A172 (cell line): ENCODE measurements around the gene PALS2. TPM values are rescaled to one million over a fixed set of nuclear protein-coding genes. Genes with fewer than 3 reads are reported as not detected.
A peak's percentile ranks its signal among the peaks of the same experiment; 100 is the strongest.

Experiments
- DNase-seq: peaks from one replicate; pipeline ENCODE4 v3.0.0-alpha.2; 2015; ENCODE audit warnings: low spot score
- total RNA-seq: library from RNA; depleted of rRNA; stranded (reverse); fragments of >200 nt; shearing (Covaris generic); gene quantifications from 2 replicates; pipeline ENCODE4 v1.2.3, GENCODE V29; 2014; rRNA removed

The PALS2 gene
- total RNA-seq, 1 experiment from 2014 or later: 38.9 TPM

DNA sequence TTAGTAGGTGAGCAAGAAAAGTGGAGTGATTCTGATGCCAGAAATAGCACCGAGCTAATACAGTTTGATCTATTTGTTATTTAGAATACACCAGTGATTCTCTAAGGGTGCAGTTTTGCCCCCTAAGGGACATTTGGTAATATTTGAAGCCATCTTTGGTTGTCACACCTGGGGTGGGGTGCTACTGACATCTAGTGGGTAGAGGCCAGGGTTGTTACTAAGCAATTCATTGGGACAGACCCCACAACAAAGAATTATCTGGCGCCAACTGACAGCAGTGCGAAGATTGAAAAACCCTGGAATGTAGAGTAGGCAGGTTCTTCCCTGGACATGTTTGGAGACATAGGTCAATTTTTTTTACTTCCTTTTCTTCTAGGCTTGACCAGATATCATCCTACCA, 14.6 kb downstream of the PALS2 start:
- DNase-seq: peak; percentile 22

DNA sequence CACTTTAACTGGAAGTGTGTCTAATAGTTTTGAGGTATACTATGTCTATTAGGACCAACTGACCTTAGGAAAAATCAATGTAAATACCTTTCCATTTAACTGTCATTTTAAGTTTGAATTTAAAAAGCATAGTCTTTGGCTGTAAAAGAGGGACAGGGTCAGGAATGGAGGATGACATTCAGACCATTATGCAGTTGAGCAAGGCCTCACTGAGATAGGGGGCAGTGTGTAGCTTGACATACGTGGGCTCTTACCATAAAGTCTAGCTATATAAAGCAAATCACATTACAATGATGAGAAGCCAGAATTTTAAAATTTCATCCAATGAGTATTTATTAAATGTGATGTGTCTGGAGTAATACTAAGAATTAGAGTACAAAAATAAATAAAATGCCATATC, 17.9 kb downstream of the PALS2 start:
- DNase-seq: no peak

DNA sequence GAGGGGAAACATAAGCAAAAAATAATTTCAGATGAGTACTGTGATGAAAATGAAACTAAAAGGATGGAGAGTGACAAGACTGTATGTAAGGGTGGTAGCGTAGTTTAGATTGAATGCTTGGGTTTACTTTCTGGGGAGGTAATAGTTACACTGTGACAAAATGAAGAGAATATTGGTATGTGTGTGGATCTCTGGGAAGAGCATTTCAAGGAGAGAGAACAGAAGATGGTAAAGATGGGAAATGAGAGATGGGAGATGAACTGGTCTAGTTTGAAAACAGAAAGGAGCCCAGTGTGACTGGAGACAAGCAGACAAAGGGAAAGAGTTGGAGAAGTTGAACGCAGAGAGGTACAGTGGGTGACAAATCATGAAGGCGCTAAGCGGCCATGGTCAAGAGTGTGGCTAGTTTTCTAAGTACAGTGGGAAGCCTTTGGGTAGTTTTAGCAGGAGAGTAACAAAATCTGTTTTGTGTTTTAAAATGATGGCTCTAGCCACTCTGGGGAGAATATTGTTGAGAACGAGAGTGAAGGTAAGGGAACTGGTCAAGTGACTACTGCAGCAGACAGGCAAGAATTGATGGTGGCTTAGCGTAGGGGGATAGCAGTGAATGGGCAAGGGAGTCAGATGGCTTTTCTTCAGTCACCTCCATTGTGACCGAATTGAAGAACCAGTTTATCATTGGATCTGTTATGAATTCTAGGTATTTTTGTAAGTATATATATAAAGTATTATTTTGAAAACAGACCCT, 22.6 kb downstream of the PALS2 start:
- DNase-seq: no peak

DNA sequence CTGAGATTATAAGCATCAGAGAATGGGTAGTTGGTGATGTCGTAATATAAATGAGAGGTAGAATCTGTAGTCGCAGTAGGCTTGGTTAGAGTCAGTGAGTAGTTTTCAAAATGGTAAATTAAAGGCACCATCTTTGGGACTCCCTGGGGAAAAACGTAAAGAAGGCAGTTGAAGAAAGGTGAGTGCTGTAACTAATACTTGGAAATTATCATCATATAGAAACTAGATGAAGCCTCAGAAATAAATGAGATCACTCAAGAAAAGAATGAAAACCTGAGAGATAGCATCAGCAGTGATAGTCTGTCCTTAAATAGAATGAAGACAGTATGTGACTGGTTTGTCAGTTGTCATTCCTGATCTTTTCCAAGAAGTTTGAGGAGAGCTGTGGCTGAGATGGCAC, 23.8 kb downstream of the PALS2 start:
- DNase-seq: no peak

DNA sequence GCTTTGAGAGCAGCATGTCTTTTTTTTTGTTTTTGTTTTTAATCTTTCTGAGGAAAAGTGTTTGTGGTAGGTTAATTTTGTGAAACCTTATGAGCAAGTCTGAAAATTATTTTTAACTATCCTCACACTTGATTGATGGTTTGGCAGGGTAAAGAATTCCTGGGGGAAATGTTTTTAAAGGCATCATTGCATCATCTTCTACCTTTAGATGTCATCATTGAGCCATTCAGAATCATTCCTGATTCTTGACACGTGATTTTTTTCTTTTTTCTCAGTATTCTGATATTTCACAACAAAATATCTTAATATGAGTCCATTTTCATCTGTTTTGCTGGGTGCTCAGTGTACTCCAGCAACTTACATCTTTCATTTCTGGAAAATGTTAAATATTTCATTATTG, 28.3 kb downstream of the PALS2 start:
- DNase-seq: no peak

DNA sequence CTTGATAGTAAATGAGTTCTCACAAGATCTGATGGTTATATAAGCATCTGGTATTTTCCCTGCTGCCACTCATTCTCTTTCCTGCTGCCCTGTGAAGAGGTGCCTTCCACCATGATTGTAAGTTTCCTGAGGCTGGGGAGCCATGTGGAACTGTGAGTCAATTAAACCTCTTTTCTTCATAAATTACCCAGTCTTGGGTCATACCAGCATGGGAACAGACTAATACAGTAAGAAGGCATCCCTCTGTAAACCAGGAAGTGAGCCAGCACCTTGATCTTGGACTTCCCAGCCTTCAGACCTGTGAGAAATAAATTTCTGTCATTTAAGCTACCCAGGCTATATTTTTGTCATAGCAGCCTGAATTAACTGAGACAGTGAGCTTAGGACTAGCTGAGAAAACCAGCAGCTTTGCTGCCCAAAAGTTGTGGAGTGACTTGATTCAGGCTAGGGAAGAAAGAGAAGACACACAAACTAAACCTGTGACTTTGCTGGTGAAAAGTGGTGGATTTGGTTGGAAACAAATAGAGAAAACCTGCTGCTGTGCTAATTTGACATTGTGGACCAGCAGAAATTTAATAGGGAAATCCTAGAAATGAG, 29.7 kb downstream of the PALS2 start:
- DNase-seq: no peak

DNA sequence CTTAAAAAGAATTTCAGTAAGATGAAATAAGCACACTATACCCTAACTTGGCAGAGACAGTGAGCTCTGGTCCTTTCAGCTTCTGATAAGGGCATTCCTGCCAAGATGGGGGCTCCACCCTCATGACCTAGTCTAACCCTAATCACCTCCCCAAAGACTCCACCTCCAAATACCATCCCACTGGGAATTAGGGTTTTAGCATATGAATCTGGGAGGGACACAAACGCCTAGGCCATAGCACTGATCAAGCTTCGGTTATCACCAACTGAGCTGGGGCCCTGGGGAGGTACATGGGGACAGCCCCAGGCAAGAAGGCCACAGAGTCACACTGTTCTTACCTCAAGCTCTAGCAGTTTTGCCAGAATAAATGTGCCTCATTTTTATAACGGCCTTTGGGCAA, 31.4 kb downstream of the PALS2 start:
- DNase-seq: no peak

DNA sequence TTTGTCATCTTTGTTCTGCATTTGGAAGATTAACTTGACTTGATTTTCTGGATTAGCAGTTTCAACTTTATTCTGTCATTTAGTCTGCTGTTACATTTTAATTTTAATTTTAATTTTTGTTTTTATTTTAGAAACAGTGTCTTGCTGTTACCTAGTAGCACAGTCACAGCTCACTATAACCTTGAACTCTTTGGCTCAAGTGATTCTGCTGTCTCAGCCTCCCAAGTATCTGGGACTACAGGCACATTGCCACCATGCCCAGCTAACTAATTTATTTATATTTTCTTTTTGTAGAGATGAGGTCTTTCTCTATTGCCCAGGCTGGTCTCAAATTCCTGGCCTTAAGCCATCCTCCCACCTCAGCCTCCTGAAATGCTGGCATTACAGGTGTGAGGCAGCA, 35.3 kb downstream of the PALS2 start:
- DNase-seq: no peak

DNA sequence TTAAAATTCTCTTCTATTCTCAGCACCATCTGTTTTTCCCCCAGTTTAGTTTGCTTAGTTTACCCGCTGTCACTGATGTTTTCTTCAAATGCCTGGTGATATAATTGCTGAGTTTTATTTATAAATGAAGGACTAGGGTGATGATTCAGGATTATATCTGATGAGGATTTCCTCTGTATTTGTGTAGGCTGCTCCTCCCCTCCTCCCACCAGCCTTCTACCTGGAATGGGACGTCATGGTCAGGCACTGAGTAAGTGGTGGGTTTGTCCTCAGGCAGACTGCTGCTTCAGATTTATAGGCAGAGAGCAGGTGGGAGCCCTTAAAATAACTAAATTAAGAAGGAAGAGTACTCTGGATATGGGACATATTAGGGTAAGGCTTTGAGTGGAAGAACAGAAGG, 35.8 kb downstream of the PALS2 start:
- no peak for DNase-seq

DNA sequence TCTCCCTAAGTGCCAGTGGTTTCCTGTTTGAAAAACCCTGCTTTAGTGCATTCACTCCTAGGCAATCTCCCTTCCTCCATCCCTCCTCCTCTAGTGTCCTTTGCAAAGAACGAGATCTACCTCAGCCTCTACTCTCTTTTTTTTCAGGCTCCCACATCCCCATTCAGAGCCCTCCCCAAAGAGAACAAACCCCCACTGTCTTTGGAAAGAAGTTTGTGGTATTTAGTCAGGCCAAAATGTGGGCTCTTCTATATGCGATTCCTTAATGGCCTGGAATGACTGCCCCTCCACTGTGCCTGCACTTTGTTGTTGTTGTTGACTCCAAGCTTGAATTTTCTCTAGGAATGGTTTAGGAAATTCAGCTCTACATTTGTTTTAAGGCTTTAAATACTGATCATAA, 36.3 kb downstream of the PALS2 start:
- no peak for DNase-seq

DNA sequence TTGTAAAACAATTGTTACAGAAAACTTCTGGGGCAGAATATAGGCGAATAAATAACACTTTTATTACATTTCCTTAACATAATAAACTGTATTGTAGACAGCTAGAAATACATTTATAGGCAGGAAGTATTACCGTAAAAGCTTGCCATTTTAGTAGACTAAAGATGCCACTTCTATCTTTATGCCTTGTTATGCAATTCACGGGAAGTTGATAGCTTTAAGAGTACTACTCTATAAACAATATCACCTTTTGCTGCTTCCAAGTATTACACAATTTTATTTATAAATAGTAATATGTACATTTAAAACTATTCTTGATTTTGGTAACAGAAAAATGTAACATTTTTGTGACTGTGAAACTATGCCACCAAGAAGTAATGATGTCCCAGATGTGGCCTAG, 37.9 kb downstream of the PALS2 start:
- no peak for DNase-seq

DNA sequence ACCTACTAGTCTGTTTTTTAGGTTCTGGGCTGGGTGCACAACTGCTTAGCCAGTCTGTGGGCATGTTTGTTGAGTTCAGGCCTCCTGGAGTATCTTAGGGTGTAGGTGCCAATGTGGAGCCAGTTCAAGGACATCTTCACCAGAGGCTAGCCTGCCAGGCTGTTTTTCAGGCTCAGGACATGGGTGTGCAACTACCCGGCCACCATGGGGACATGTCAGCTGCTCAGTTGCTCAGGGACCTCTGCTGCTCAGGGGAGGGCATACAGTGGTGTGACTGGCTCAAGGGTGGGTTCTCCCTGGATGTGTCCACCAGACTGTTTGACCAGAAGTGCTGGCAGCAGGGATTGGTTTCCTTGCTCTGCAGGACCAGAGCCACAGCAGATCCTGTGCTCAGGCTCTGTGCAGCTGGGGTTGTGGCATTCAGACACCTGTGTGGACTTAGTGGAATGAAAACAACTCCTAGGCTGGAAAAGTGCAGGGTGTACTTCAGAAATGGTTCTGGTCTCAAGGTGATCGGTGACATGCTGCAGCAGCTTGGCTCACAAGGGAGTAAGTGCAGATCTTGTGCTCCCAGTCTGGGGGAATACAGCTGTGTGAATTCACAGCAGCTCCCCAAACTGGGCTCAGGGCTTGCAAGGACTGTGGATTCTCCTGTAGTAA, 44.8 kb downstream of the PALS2 start:
- no peak for DNase-seq

DNA sequence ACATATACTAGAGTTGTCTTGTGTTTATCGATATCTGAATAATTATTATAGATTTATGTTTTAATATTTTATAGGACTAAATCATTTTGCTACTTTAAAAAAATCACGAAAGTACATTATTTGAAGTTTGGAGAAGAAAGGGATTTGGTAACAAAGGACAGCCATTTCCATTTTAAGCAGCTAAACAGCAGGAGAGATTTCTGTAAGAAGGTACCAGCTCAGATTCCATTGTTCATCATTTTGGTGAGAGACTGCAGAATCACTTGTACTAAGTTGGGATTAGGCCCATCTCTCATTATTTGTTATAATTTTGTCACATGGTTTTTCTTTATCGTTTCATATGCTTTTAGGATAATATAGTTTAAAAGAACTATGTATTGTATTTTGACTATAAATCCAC, 46.7 kb downstream of the PALS2 start:
- no peak for DNase-seq

DNA sequence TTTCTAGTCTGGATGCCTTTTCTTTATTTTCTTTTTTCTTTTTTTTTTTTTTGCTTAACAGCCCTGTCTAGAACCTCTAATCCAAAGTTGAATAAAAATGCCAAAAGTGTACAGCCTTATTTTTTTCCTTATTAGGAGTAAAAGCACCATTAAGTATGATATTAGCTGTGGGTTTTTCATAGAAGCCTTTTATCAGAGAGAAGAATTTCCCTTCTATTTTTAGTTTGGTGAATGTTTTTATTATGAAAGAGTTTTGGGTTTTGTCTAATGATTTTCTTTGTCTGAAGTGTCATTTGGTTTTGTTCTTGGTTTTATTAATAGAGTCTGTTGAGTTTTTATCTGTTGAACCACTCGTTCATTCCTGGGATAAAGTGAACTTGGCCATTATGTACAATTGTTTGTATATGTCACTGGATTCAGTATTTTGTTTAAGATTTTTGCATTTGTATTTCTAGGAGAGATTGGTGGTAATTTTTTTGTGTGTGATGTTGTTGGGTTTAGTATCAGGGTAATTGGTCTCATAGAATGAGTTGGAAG, 49.5 kb downstream of the PALS2 start:
- DNase-seq: no peak

Other genes starting within 250 kb of the PALS2 start
- 39.0 and 43.0 TPM in 2 replicates for gene GSDME, start 184.0 kb downstream of the PALS2 start, total RNA-seq